HG03095 (cell line): Measurements from ENCODE around the gene C14orf119.

Experiments
- ATAC-seq: cut with Tn5 transposase; IDR thresholded peaks from one replicate; pipeline ENCODE4 v1.9.1; 2021; ENCODE audit warnings: moderate library complexity; ENCODE audit not compliant: unreplicated experiment

Gene C14orf119

DNA sequence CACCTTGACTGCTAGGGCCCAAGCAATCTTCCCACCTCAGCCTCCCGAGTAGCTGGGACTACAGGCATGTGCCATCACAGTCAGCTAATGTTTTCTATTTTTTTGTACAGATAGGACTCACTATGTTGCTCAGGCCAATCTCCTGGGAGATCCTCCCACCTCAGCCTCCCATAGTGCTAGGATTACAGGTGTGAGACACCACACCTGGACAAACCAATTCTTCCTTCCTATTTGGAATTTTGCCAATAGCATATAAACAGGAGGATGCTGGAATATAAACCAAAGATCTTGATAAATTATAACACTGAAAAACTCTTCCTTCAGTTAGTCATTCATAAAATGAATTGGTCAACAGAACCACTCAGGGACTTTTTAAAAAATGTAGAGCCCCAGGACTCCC is 8.7 kb upstream of the C14orf119 start:
- no peak for ATAC-seq

DNA sequence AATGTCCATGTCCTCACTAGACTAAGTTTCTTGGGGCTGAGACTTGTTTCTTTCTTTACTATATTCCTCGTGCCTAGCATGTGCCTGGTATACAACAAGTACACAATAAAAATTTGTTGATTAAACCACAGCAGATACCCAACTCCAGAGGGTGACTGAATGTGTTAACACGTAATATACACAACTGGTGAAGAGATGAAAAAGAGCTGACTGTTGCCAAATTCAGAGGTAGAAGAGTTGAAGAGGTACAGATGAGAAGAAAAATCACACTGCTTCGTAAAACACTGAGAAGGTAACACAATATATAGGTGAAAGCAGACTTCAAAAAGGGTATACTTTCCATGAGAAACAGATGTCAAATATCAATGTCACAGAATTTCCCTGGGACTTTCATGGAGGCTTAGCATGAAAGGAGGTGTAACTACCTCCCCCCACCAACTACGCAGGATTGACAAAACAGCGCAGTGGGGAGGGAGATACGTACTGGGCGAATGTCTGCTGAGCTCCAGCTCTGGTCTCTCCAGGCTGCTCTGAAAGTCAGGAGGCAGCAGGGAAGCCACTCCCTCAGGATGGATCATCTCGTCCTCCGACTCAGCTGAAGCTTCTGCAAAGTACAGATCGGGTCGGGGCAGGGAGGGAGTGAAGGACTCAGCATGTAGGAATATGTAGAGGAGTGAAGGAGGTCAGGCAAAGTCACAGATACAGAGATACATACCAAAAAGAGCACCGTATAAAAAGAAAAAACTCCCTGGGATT is 5.6 kb upstream of the C14orf119 start:
- ATAC-seq = no peak

GRCh38 chr14:23090254-23090636 is 5.1 kb upstream of the C14orf119 start:
- no peak for ATAC-seq

- ATAC-seq = no peak
Measured at GRCh38 chr14:23091294-23092225, 3.7 kb upstream of the C14orf119 start.

- ATAC-seq = no peak
Measured at GRCh38 chr14:23093104-23093503, 2.2 kb upstream of the C14orf119 start.

DNA sequence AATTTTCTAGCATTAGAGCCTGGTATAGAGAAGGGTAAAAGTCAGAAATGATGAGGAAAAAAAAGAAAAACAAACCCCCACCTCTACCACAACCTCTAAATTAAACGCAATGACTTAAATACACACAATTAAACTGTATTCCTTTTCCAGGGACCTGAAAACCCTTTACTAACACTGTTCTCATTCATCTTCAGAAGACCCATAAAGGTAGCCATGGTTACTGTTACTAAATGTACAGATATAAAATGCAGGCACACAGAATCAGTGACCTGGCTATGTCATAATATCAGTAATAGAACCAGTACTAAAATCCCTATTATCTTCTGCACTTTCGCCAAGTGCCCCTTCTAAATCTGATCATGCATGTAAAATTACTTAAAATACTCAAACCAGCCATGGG is 1.8 kb upstream of the C14orf119 start:
- ATAC-seq = no peak

DNA sequence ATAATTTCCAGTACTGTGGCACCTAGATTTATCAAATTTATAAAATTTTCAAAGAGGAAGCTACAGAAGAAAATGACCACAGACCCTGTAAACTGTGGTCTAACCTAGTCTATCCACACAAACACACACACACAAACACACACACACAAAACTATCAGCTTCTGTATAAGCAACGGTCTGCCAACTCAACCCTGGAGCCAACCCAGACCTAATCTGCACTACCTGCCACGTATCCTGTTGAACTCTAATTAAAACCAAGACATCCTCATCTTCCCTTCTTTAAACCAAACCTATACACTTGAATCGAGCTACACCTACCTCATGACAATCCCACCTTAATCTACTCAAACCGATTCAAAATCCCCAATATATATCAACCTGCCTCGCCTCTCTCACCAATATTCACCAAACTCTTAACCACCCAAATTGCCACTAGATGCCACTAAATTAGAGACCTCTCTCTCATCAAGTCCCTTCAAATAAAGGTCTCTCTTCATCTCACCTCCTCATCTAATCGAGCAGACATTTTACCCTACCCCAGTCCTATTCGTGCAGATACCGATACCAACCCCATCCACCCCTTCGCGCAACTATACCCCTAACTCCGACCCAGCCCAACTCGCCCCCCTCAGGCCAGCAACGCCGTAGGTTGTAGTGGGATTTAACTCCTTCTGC is 1.2 kb upstream of the C14orf119 start:
- ATAC-seq = no peak

- peak; percentile 27 for ATAC-seq
Measured at GRCh38 chr14:23094666-23095195, 574 bp upstream of the C14orf119 start, which contains the start of gene ACIN1. TSS of gene ACIN1 (minus strand) at chr14:23095136. CDS start at chr14:23095112, 24 bp downstream.

DNA sequence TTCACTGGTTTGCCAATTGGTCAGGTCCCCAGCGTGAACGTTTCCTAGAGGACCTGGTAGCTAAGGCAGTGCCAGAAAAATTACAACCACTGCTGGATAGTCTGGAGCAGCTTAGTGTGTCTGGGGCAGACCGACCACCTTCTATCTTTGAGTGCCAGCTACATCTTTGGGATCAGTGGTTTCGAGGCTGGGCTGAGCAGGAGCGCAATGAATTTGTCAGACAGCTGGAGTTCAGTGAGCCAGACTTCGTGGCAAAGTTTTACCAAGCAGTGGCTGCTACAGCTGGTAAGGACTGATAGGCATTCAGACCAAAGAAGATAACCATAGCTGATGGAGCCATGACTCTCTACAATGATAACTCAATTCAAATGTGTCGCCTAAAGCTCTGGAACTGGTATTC is 2.5 kb downstream of the C14orf119 start:
- ATAC-seq = no peak

- ATAC-seq = no peak
Measured at GRCh38 chr14:23099212-23099861, 4.0 kb downstream of the C14orf119 start.

DNA sequence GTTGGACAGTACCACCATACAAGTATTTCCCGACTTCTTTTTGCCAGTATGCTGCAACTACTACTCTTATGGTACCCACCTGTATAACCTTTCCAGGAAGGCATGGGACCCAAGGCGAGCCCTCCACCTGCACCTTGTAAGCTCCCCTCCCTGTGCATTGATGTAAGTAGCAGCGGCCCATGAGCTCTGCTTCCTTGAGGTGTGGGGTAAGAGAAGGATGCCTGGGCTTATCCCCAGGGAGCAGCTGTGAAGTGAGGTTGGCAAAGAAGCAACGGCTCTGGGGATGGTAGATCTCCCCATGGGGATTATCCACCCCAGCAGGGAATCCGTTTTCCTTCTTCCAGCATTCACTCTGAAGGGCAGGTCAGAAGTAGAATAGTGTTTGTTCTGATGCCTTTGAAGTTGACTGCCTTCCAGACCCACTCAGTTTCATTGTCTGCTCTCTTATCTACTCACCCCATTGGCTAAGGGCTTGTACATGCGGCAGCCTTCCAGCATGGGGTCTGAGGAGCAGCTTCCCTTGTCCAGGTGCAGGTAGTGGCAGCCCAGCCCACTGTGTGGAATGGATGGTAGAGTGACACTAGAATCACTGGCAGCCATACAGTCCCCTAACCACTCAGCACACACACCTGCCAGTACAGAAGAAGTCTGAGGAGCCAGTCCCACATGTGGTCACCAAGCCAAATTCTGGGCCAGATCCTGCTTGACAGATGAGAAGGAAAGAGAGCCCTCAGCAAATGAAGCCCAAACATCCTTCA is 6.1 kb downstream of the C14orf119 start:
- ATAC-seq = no peak

GRCh38 chr14:23101986-23102625 is 6.8 kb downstream of the C14orf119 start:
- no peak for ATAC-seq

GRCh38 chr14:23102801-23103200 is 7.5 kb downstream of the C14orf119 start:
- ATAC-seq = no peak

GRCh38 chr14:23103581-23103980 is 8.3 kb downstream of the C14orf119 start:
- ATAC-seq = no peak

GRCh38 chr14:23104070-23104590 is 8.8 kb downstream of the C14orf119 start:
- no peak for ATAC-seq

DNA sequence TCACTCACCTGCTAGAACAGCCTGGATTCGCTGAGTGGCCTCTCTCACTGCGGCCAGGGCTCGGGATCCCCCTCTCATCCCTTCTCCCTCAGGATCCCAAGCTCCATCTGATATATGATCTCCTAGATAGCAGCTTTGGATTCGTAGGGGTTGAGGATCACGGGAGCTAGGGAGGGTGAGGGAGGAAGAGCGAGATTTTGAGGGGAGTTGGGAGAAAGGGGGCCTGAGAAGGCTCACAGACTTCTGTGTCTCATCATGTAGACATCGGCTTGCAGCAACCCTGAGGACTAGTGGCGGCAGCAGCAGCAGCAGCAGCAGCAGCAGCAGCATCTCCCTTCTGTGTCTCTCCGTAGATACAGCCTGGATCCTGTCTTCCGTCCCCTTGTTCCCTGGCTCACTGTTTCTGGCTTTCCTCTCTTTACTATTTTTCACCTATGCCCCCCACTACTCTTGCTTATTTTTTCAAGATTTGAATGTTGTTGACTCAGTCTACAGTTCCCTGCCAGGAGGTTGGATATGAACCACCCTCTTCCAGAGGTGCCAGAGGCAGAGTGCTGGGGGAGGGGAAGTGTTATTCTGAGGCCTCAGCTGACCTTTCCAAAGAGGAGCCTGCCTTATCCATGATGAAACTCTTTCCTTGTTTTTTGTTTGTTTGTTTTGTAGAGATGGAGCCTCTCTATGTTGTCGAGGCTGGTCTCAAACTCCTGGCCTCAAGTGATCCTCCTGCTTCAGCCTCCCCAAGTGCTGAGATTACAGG is 9.5 kb downstream of the C14orf119 start, which contains the start of gene CIROP:
TSS of gene CIROP (minus strand) at position 399 of the 757 bp plus-strand sequence. CDS start at position 330, 69 bp downstream.
- no peak for ATAC-seq

GRCh38 chr14:23105348-23105824 is 10.1 kb downstream of the C14orf119 start:
- no peak for ATAC-seq

- ATAC-seq = no peak
Measured at GRCh38 chr14:23106747-23107045, 11.4 kb downstream of the C14orf119 start.
